ENCODE measurements around the gene KCNK4.
A peak's percentile ranks its signal among the peaks of the same experiment; 100 is the strongest.
"Not testable (repeated sequence)": the region's sequence is repeated elsewhere in the genome, so short reads cannot be mapped to it uniquely, and the experiment has no call there.

KCNK4 gene

DNA sequence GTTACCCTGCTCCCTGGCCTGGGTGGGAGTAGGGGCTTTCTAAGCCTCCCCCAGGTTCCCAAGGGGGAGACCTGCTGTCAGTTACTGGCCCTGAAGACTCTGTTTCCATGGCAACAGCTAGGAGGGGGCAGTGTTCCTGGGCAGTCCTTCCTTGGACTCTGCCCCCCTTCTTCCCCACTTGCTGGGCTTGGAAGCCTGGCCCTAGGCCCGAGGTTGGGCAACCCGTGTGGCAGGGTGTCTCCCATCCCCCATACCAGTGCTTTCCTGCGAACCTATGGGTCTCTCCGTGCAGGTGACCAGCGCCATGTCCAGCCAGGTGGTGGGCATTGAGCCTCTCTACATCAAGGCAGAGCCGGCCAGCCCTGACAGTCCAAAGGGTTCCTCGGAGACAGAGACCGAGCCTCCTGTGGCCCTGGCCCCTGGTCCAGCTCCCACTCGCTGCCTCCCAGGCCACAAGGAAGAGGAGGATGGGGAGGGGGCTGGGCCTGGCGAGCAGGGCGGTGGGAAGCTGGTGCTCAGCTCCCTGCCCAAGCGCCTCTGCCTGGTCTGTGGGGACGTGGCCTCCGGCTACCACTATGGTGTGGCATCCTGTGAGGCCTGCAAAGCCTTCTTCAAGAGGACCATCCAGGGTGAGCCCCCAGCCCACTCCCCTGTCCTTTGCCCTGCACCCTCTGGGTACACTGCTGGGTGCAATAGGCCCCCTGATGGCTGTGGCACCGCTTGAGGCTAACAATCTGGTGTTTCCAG, 15.9 kb downstream of the KCNK4 start:
- DNase-seq (ENCODE audit: low read depth in 2 of 2), result no peak

- DNase-seq (ENCODE audit: low read depth in 2 of 2), result not testable (repeated sequence)
Measured at GRCh38 chr11:64307795-64308194, 16.7 kb downstream of the KCNK4 start.

DNA sequence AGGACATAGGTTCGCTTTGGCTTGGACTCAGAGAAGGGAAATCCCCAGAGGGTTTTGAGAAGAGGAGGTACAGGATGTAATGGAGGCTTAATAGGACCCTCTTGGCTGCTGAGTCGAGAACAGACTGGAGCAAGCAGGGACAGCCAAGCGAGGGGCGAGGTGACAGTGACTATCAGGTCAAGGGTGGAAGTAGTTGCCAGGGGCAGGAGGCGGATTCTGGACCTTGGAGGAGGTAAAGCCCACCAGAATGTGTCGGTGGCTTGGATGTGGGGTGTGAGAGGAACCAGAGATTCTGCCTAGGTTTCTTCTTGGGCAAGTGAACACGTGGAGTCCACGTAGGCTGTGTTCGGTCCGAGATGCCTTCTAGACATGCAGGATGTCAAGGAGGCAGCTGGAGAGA, 21.8 kb downstream of the KCNK4 start:
- DNase-seq (ENCODE audit: low read depth in 2 of 2), result no peak

DNA sequence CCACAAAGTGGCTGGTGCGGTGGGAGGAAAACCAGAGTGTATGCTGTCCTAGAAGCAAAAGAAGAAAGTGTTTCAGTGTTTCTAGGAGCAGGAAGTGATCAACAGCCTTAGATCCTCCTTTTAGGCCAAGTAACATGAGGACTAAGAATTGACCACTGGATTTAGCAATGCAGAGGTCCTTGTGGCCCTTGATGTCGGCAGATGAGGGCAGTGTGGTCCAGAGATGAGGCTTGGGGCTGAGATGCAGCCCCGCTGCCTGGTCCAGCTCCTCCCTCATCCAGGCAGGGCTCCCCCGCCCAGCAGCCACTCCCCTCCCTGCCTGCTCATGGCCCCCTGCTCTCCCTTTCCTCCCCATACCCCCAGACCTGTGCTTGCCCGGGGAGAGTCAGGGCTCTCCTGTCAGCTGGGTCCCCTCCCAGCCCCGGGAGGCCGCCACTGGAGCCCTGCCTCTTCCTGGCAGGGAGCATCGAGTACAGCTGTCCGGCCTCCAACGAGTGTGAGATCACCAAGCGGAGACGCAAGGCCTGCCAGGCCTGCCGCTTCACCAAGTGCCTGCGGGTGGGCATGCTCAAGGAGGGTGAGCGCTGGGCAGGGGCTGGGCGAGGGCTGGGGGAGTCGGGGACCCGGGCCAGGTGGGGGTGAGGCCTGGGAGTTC, 22.5 kb downstream of the KCNK4 start:
- no peak for DNase-seq (ENCODE audit: low read depth in 2 of 2)

DNA sequence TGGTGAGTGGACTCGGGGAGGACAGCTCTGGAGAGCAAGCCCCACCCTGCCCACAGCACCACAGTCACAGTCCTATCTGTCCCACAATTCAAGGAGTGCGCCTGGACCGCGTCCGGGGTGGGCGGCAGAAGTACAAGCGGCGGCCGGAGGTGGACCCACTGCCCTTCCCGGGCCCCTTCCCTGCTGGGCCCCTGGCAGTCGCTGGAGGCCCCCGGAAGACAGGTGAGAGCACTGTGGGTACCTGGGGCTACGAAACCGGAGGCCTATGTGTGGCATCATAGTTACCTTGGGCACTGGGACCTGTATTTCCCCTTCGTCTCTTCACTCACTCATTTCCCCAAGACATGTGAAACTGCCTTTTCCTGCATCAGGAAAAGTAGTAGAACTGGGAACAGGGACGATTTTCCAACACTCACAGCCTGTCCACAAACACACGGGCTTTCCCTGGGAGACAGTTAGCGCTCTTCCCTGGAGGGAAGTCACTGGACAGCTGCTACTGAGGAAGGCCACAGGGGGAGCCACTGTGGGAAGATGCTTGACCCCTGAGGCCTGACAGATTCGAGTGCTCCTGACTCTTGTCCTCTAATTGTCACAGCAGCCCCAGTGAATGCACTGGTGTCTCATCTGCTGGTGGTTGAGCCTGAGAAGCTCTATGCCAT, 23.2 kb downstream of the KCNK4 start:
- DNase-seq (ENCODE audit: low read depth in 2 of 2), result no peak

GRCh38 chr11:64314805-64315561, 23.9 kb downstream of the KCNK4 start:
- no peak for DNase-seq (ENCODE audit: low read depth in 2 of 2)

- not testable (repeated sequence) for DNase-seq (ENCODE audit: low read depth in 2 of 2)
Measured at GRCh38 chr11:64315667-64316526, 24.8 kb downstream of the KCNK4 start.

DNA sequence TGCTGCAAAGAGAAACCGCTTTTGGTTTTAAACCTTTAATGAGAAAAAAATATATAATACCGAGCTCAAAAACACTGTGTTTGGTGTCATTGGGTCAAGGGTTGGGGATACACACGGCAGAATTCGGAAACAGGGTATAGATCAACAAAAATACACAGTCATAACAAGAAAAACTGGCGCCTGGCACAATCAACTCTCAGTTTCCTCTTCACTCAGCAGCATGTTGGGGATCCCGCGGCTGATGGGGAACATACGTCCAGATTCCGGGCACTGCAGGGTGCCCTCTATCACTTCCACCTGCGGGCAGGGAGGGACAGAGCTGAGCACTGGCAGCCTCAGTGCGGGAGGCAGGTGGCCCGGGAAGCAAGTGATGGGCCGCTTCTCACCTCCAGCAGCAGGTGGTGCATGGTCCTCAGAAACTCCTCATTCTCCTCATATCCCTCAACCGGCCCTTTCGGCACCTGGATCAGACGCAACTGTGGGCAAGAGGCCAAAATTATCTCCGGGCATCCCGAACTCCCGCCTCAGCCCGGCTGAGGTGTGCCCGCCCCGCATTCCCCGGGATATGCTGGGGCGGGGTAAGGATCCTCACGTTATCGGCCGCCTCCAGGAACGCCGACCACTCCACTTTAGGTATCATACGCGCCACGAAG, 25.7 kb downstream of the KCNK4 start:
- DNase-seq (ENCODE audit: low read depth in 2 of 2), result no peak

DNA sequence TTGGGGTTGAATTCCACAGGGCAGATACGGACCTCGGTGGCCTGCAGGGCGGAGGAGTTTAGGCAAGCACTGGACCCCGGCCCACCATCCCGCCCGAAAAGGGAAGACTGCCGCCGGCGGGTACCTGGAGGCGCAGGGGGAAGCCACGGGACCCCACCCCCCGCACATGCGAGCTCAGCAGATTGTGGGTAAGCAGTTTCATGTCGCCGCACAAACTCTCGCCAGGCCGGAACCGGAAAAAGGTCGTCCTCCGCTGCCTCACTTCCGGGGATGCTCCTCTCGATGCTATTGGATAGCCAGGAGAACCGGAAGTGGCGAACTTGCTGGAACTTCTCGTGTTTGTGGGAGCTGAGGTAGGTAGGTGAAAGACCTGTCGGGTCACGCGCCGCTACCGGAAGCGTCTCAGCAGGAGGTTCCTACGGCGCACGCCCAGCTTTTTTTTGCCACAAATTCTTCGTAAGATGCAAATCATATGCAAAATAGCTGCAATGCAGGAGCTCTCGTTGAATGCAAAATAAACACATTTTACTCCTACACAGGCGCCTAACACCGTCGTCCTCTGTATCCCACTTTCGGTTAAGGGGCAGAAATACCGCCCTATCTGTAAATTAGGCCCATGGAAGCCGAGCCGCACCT, 26.3 kb downstream of the KCNK4 start, which contains the start of gene TRMT112:
Gene TRMT112 (minus strand): TSS at position 235 of the 636 bp plus-strand sequence. CDS start 33 bp downstream, at position 202.
- peak; percentile 92 to 93 for DNase-seq (ENCODE audit: low read depth in 2 of 2)

GRCh38 chr11:64317961-64318765, 27.1 kb downstream of the KCNK4 start, which contains the start of gene PRDX5:
Gene PRDX5 (plus strand): TSS chr11:64318121. CDS start chr11:64318216, 95 bp downstream.
- DNase-seq (ENCODE audit: low read depth in 2 of 2), result peak; percentile 87 to 92

DNA sequence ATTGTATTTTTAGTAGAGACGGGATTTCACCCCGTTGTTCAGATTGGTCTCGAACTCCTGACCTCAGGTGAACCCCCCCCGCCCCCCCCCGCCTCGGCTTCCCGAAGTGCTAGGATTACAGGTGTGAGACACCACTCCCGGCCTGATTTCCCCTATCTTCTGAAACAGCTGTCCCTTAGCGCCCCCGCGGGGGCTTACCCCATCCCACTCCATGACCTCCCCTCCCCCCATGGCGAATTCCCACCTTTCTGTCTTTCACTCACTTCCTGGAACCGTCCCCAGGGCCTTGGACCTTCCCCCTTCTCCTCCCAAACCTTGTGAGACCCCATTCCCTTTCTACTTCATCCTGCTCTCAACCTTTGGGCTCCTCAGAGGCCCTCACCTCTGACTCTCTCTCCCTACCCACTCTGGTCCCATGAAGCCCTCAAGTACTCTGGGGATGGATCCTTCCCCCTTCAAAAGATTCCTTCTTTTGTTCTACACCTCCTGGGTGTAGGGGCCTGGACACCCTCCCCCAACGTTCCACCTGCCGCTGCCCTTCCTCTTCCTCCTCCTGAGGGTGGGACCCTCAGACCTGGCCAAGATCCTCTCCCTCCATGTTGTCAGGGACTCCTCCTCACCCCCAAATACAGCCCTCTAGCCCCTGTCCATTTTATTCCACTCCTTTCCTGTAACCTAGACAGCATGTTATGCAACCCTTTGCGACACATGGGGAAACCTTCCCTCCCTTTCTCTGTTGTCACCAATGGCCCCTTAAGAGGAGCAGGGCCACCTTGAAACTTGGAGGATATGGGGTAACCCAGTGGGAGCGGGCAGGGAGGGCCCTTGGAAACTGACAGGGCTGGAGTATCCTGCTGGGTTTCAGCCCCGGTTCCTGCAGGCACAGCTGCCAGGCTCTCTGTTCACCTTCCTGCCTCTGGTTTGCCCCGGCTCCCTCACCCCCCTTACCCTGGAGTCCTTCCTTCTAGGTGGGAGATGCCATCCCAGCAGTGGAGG, 28.0 kb downstream of the KCNK4 start:
- DNase-seq (ENCODE audit: low read depth in 2 of 2), result no peak

GRCh38 chr11:64320556-64320955, 29.5 kb downstream of the KCNK4 start:
- no peak for DNase-seq (ENCODE audit: low read depth in 2 of 2)

DNA sequence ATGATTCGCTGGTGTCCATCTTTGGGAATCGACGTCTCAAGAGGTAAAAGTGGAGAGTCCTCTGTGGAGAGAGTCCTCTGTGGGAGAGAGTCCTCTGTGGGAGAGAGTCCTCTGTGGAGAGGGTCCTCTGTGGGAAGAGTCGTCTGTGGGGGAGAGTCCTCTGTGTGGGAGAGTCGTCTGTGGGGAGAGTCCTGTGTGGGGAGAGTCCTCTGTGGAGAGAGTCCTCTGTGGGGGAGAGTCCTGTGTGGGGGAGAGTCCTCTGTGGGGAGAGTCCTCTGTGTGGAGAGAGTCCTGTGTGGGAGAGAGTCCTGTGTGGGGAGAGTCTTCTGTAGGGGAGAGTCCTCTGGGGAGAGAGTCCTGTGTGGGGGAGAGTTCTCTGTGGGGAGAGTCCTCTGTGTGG, 29.9 kb downstream of the KCNK4 start:
- DNase-seq (ENCODE audit: low read depth in 2 of 2), result no peak

GRCh38 chr11:64321533-64321932, 30.4 kb downstream of the KCNK4 start:
- DNase-seq (ENCODE audit: low read depth in 2 of 2), result no peak

DNA sequence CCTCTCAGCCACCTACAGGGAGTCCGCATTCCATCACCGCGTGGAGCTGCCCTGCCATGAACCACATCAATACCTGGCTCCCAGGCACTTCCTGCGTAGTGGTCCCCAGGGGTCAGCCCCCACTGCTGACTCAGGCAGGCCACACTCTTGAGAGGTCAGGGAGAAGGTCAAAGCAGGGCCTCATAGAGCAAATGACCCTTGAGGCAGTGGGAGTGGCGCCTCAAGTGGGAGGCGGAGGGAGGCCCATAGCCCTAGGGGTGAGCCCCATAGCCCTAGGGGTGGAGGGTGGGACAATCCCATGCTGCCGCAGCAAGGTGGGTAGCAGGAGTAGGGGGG, 31.8 kb downstream of the KCNK4 start:
- DNase-seq (ENCODE audit: low read depth in 2 of 2), result no peak

DNA sequence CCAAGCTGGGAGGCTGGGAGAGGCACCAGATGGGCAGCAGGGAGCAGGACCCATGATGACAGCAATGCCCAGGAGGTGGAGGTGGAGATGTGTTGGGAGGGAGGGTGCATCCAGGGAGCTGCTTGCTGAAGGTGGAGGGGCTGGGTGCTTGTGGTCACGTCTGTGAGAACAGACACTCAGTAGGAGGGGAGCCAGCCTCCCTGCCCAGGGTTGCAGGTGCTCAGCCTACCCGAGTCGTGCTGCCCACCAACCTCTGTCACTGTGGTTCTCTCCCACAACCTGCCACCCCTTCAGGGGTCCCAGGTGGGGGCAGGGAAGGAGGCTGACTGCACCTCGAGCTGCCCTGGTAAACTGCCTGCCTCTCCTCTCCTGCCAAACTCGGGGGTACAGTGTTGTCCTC, 32.3 kb downstream of the KCNK4 start:
- no peak for DNase-seq (ENCODE audit: low read depth in 2 of 2)

DNA sequence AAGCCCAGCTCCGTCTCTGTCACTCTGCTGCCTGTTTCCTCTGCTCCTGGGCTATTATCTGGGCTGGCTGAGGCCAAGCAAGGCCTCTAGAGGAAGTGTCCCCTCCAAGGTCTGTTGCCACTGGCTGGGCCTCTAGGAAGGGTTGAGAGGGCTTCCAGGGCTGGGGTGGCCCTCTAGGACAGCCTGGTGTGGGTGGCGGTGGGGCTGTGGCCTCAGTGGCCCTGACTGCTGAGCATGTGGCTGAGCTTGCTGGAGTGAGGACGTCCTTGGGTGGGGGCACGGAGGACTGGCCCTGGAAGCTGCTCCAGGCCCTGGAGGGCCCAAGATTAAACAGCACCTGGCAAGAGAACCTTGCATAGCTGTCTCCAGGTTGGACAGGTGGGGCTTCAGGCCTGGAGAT, 32.9 kb downstream of the KCNK4 start:
- DNase-seq (ENCODE audit: low read depth in 2 of 2), result not testable (repeated sequence)
